Fibroblast of pulmonary artery (primary cell): ENCODE measurements around the gene XXYLT1.

Source experiments
- DNase-seq: peaks from one replicate; pipeline ENCODE4 v3.0.0-alpha.2; 2010; ENCODE audit warnings: low read depth
- H3K4me3 ChIP-seq: replicated peaks from 2 replicates; pipeline ENCODE4 v1.5.1; 2011; ENCODE audit warnings: low read depth, mild to moderate bottlenecking, control low read depth, low read length, moderate library complexity
- TF ChIP-seq, protein P1 (sequence below): IDR thresholded peaks from 2 replicates; pipeline ENCODE4 v1.5.1; 2011; ENCODE audit warnings: mild to moderate bottlenecking, control low read depth, low read length, inconsistent platforms; ENCODE audit errors: missing control alignments

XXYLT1 gene

DNA sequence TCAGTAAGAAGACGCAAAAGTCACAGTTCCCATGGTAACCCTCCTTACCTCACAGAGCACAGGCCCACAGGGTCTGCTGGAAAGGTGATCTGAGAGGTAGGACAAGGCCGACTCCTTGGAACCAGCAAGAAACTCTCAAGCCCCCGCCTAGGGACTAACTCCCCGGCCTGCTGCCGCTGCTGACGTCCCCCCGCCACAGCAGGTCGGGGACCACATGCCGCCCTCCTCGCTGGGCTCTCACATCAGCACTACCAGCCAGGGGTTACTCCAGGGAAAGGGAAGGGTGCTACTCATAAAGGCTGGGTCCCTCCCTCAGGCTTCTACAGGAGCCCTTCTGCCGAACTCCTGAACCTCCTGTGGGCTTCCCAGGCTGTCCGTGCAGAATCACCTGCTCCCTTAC lies 94.2 kb downstream of the XXYLT1 start:
- no peak overlapping the region for H3K4me3 ChIP-seq
- TF ChIP-seq, protein P1, sequence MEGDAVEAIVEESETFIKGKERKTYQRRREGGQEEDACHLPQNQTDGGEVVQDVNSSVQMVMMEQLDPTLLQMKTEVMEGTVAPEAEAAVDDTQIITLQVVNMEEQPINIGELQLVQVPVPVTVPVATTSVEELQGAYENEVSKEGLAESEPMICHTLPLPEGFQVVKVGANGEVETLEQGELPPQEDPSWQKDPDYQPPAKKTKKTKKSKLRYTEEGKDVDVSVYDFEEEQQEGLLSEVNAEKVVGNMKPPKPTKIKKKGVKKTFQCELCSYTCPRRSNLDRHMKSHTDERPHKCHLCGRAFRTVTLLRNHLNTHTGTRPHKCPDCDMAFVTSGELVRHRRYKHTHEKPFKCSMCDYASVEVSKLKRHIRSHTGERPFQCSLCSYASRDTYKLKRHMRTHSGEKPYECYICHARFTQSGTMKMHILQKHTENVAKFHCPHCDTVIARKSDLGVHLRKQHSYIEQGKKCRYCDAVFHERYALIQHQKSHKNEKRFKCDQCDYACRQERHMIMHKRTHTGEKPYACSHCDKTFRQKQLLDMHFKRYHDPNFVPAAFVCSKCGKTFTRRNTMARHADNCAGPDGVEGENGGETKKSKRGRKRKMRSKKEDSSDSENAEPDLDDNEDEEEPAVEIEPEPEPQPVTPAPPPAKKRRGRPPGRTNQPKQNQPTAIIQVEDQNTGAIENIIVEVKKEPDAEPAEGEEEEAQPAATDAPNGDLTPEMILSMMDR, result no peak

DNA sequence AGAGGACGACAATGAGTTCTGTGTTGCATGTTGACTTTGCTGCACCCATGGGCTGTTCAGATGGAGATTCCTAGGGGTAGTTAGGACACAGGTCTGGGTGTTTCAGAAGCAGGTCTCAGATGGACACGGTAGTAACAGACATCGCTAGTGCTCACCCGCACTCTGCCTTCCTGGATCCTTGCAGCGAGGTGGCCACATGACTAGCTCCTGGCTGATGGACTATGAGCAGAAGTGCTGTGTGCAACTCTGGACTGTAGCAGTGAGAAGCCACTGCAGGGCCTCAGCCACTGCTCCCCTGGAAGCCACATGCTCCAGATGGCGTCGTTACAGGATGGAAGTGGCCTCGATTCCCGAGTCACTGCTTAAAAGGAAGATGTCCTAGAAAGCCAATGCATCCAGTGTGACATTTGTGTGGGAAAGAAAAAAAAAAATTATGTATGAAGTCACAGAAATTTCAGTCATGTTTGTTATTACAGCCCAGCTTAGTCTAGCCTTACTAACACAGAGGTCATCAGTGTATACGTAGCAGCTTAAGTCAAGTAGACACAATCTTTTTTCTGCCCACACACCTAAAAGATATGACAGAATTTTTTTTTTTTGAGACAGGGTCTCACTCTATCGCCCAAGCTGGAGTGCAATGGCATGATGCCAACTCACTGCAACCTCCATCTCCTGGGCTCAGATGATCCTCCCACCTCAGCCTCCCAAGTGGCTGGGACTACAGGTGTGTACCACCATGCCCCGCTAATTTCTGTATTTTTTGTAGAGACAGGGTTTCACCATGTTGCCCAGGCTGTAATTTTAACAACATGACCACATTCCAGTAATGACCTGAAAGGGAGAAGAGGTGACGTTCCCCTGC lies 95.3 kb downstream of the XXYLT1 start:
- no peak for DNase-seq
- TF ChIP-seq, protein P1, result no peak
- H3K4me3 ChIP-seq, result no peak overlapping the region

More for the DNA sequence above, 94.2 kb downstream of the XXYLT1 start:
- no peak for DNase-seq

DNA sequence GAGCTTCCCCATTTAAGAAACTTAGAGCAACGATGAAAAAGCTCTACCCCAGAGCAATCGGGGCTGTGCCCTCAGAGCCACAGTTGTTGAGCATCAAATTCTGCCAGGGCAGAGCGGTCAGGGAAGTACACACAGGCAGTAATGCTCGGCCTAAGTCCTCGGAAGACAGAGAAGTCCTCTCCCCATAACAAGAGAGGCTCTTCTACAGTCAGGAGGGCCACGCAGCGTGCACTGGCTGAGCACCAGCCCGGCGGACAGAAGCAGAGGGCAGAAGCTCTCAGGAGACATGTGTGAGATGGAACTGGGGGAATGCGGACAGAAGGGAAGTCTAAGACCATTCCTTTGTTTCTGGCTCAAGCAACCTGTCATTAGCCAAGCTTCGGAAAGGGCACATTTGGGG lies 95.9 kb downstream of the XXYLT1 start:
- H3K4me3 ChIP-seq, result no peak overlapping the region
- DNase-seq, result no peak
- TF ChIP-seq, protein P1, result no peak

DNA sequence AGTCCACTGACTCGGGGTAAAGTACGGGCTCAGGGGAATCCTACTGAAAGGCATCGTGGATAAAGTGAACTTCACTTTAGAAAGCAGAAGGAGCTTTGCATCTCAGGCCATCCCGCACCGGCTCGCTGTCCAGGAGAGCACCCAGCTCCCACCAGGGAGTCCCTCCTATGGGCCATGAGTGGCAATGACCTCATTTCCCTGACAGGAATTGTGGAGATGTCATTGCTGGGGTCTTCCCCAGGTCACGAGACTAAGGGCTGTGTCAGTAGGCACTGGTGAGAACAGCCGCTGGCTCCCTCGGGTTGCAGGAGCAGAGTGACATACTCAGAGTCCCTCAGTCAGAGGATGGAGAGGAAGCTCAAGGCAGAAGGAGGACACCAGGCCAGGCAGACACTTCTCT lies 97.3 kb downstream of the XXYLT1 start:
- H3K4me3 ChIP-seq, result no peak overlapping the region
- no peak for DNase-seq
- TF ChIP-seq, protein P1, result no peak

DNA sequence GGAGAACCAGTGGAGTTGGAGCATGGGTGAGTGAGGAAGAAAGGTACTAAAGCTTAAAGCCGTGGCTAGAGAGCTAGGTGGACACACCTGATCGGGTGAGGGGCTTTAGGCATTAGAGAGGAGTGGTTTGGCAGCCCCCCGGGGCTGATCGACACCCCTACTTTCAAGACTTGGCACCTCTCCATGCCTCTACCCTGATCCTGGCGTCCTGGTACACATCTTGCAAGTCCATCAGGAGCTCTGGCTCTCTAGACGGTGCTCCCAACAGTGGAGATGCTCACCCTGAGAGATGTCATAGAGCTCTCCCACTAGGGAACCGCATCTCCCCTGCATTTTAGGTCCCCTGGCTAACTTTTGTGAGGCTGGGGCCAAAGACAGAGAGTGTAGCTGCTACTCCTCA lies 98.1 kb downstream of the XXYLT1 start:
- no peak for DNase-seq
- H3K4me3 ChIP-seq, result no peak overlapping the region
- TF ChIP-seq, protein P1, result no peak

DNA sequence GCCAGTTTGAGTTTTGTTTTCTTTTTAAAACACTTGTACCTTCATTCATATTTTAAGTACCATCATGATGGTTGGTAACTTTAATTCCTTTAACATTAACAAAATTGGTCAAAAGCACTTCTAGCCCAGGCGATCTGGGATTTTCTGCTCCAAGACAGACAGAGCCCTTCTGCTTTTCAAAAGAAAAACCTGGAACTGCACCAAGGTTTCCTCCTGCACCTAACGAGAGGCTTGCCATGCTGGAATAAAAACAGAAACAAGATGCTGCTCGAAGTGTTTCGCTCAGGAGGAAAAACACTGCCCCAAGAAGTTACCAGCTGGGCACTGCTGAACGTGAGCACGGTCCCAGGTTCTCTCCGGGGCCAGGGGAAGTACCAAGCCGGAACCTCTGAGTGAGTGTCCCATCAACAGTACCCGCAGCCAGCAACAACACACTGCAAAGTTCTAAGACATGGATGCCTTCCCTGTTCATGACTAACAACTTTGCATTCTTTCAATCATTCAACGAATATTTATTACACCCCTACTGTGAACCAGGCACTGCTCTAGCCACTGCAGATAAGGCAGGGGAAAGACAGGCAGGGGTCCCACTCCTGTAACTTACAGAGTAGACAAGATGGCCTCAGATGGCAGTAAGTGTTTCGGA lies 98.8 kb downstream of the XXYLT1 start:
- TF ChIP-seq, protein P1, result no peak
- H3K4me3 ChIP-seq, result no peak overlapping the region
- no peak for DNase-seq
